Small intestine (tissue), 7 donors: ENCODE data around the gene RAB7B. TPM values are rescaled to one million over a fixed set of nuclear protein-coding genes. Genes with fewer than 3 reads are reported as not detected.

ENCODE experiments used
- DNase-seq, 2 donors: peaks; one replicate each; pipeline versions ENCODE4 v3.0.0 to v3.0.0-alpha.2; 2013
- FAIRE-seq: peaks from 2 replicates; lab custom pipeline; 2012; peaks lifted over from hg19 to GRCh38; lab: Jason Lieb, UNC
- H3K27ac ChIP-seq, 3 donors: one replicate each; pipeline ENCODE4 v1.5.1; 2013; ENCODE audit warnings: low read length in 2 of 3, mild to moderate bottlenecking in 2 of 3, control low read depth in 1 of 3, inconsistent platforms in 1 of 3, low read depth in 1 of 3, moderate library complexity in 1 of 3
- H3K27me3 ChIP-seq, 3 donors: one replicate each; pipeline ENCODE4 v1.6.1; 2013; ENCODE audit warnings: low read length in 3 of 3, inconsistent platforms in 1 of 3; ENCODE audit not compliant: control insufficient read depth in 3 of 3, insufficient read depth in 3 of 3
- H3K36me3 ChIP-seq, 3 donors: one replicate each; pipeline ENCODE4 v1.6.1; 2013; ENCODE audit warnings: low read length in 3 of 3, inconsistent platforms in 1 of 3, low read depth in 1 of 3, mild to moderate bottlenecking in 1 of 3, moderate library complexity in 1 of 3; ENCODE audit not compliant: control insufficient read depth in 3 of 3, insufficient read depth in 2 of 3
- H3K4me1 ChIP-seq, 3 donors: one replicate each; pipeline ENCODE4 v1.6.1; 2013; ENCODE audit warnings: low read length in 2 of 3, inconsistent platforms in 1 of 3, low read depth in 1 of 3, mild to moderate bottlenecking in 1 of 3, moderate library complexity in 1 of 3; ENCODE audit not compliant: control insufficient read depth in 3 of 3, insufficient read depth in 2 of 3
- H3K4me3 ChIP-seq, 3 donors: one replicate each; pipeline ENCODE4 v1.5.1; 2013; ENCODE audit warnings: low read length in 3 of 3, control low read depth in 1 of 3, inconsistent platforms in 1 of 3, low read depth in 1 of 3, mild to moderate bottlenecking in 1 of 3, moderate library complexity in 1 of 3
- H3K9me3 ChIP-seq, 2 donors: one replicate each; pipeline ENCODE4 v1.6.1; 2013; ENCODE audit warnings: low read depth in 1 of 2, low read length in 1 of 2; ENCODE audit not compliant: control insufficient read depth in 2 of 2, insufficient read depth in 1 of 2
- WGBS, 3 donors: extraction: QIAGEN DNeasy Blood & Tissue Kit; methylation state at CpG; one replicate each; pipeline ENCODE4 v1.1.7; 2013; 5-methylcytosine and 5-hydroxymethylcytosine counted together
- polyA plus RNA-seq, 4 donors: library from polyadenylated mRNA; stranded (reverse) in 3 of 4; unstranded in 1 of 4; fragments of 200-250 nt in 3 of 4; fragments of 120-200 nt in 1 of 4; gene quantifications; one replicate each; pipeline versions ENCODE4 v1.2.1 to v1.2.3, GENCODE V29; 2013
- donor health status: healthy with polysubstance abuse.
- donor health status: control.
- donor health status: control.
- donor health status: Bipolar disorder and iron deficiency.
- donor health status: healthy.

The RAB7B gene
- polyA plus RNA-seq, 4 donors, result 0.45 to 3.6 (median 0.89) TPM

GRCh38 chr1:205994346-205994745 lies 8.8 kb downstream of the RAB7B start:
- H3K9me3 ChIP-seq, result peaks cover 0 to 3% of the 10 kb centered on the region in 2 donors
- peaks cover 0 to 5% (median 0%) of the 10 kb centered on the region in 3 donors for H3K27me3 ChIP-seq
- 57 to 74% (median 66%) methylated on average over 4 of the region's 4 CpGs for WGBS, 3 donors
- H3K4me1 ChIP-seq, result no peaks in the 10 kb centered on the region
- no peaks in the 10 kb centered on the region for H3K36me3 ChIP-seq
- no peak overlapping the region for H3K4me3 ChIP-seq
- DNase-seq (no peak), FAIRE-seq (no peak)
- no peak overlapping the region for H3K27ac ChIP-seq

- no peak for FAIRE-seq
- no peaks in the 10 kb centered on the region for H3K9me3 ChIP-seq
- peaks cover 0 to 2% (median 0%) of the 10 kb centered on the region in 3 donors for H3K27me3 ChIP-seq
- 33 to 91% (median 78%) methylated on average over 1 of the region's 1 CpG for WGBS, 3 donors
- no peak overlapping the region for H3K27ac ChIP-seq
- no peak for DNase-seq
- H3K4me3 ChIP-seq, result no peak overlapping the region
- H3K36me3 ChIP-seq, result no peaks in the 10 kb centered on the region
- no peaks in the 10 kb centered on the region for H3K4me1 ChIP-seq
Measured at GRCh38 chr1:205993068-205993467, 10.1 kb downstream of the RAB7B start.

GRCh38 chr1:205992218-205992882 lies 10.8 kb downstream of the RAB7B start:
- FAIRE-seq, result no peak
- H3K9me3 ChIP-seq, result no peaks in the 10 kb centered on the region
- no peak overlapping the region for H3K4me3 ChIP-seq
- no peak for DNase-seq
- H3K27ac ChIP-seq, result no peak overlapping the region
- no peaks in the 10 kb centered on the region for H3K4me1 ChIP-seq
- no peaks in the 10 kb centered on the region for H3K36me3 ChIP-seq
- peaks cover 0 to 2% (median 0%) of the 10 kb centered on the region in 3 donors for H3K27me3 ChIP-seq
- WGBS, 3 donors, result 92 to 94% (median 93%) methylated on average over 14 of the region's 14 CpGs

- Histone ChIP-seq H3K27ac (no peak overlapping the region), H3K4me3 (no peak overlapping the region), H3K27me3 (peaks cover 0 to 2% (median 0%) of the 10 kb centered on the region in 3 donors), H3K4me1 (no peaks in the 10 kb centered on the region), H3K9me3 (no peaks in the 10 kb centered on the region), H3K36me3 (no peaks in the 10 kb centered on the region)
- DNase-seq (no peak), FAIRE-seq (no peak)
- 45 to 77% (median 45%) methylated on average over 4 of the region's 4 CpGs for WGBS, 3 donors
Measured at GRCh38 chr1:205991237-205991636, 12.0 kb downstream of the RAB7B start.

- FAIRE-seq (no peak), DNase-seq (no peak)
- Histone ChIP-seq H3K4me3 (no peak overlapping the region), H3K36me3 (no peaks in the 10 kb centered on the region), H3K27me3 (no peaks in the 10 kb centered on the region), H3K27ac (no peak overlapping the region), H3K4me1 (no peaks in the 10 kb centered on the region), H3K9me3 (no peaks in the 10 kb centered on the region)
- 67 to 79% (median 69%) methylated on average over 2 of the region's 2 CpGs for WGBS, 3 donors
Measured at GRCh38 chr1:205990226-205990625, 13.0 kb downstream of the RAB7B start.

GRCh38 chr1:205989786-205990185 lies 13.4 kb downstream of the RAB7B start:
- no peaks in the 10 kb centered on the region for H3K27me3 ChIP-seq
- no peaks in the 10 kb centered on the region for H3K9me3 ChIP-seq
- no peak for DNase-seq
- H3K36me3 ChIP-seq, result no peaks in the 10 kb centered on the region
- H3K27ac ChIP-seq, result no peak overlapping the region
- no peak overlapping the region for H3K4me3 ChIP-seq
- WGBS, 3 donors, result 62 to 74% (median 64%) methylated on average over 5 of the region's 5 CpGs
- no peaks in the 10 kb centered on the region for H3K4me1 ChIP-seq
- no peak for FAIRE-seq

- no peak overlapping the region for H3K4me3 ChIP-seq
- H3K9me3 ChIP-seq, result no peaks in the 10 kb centered on the region
- no peaks in the 10 kb centered on the region for H3K36me3 ChIP-seq
- WGBS, 3 donors, result 64 to 84% (median 77%) methylated on average over 12 of the region's 12 CpGs
- no peaks in the 10 kb centered on the region for H3K4me1 ChIP-seq
- H3K27me3 ChIP-seq, result no peaks in the 10 kb centered on the region
- FAIRE-seq (no peak), DNase-seq (no peak)
- H3K27ac ChIP-seq, result no peak overlapping the region
Measured at GRCh38 chr1:205988585-205988995, 14.6 kb downstream of the RAB7B start.

GRCh38 chr1:205986861-205987260 lies 16.3 kb downstream of the RAB7B start:
- WGBS, 3 donors, result 53 to 78% (median 69%) methylated on average over 2 of the region's 2 CpGs
- DNase-seq (no peak), FAIRE-seq (no peak)
- Histone ChIP-seq H3K9me3 (no peaks in the 10 kb centered on the region), H3K27me3 (no peaks in the 10 kb centered on the region), H3K4me3 (no peak overlapping the region), H3K4me1 (no peaks in the 10 kb centered on the region), H3K36me3 (no peaks in the 10 kb centered on the region), H3K27ac (no peak overlapping the region)

- H3K9me3 ChIP-seq, result no peaks in the 10 kb centered on the region
- H3K27ac ChIP-seq, result no peak overlapping the region
- 59 to 81% (median 73%) methylated on average over 3 of the region's 3 CpGs for WGBS, 3 donors
- H3K4me3 ChIP-seq, result no peak overlapping the region
- no peaks in the 10 kb centered on the region for H3K36me3 ChIP-seq
- no peaks in the 10 kb centered on the region for H3K27me3 ChIP-seq
- FAIRE-seq, result no peak
- no peaks in the 10 kb centered on the region for H3K4me1 ChIP-seq
- no peak for DNase-seq
Measured at GRCh38 chr1:205986292-205986691, 16.9 kb downstream of the RAB7B start.
